SHP77 (cell line): ENCODE results near the gene DNHD1.
"Not testable (repeated sequence)": the region's sequence is repeated elsewhere in the genome, so short reads cannot be mapped to it uniquely, and the experiment has no call there.

Source experiments
- DNase-seq, 2 experiments: peaks; one replicate each; lab custom pipeline; 2025; lab: John Stamatoyannopoulos, UW

Gene DNHD1

DNA sequence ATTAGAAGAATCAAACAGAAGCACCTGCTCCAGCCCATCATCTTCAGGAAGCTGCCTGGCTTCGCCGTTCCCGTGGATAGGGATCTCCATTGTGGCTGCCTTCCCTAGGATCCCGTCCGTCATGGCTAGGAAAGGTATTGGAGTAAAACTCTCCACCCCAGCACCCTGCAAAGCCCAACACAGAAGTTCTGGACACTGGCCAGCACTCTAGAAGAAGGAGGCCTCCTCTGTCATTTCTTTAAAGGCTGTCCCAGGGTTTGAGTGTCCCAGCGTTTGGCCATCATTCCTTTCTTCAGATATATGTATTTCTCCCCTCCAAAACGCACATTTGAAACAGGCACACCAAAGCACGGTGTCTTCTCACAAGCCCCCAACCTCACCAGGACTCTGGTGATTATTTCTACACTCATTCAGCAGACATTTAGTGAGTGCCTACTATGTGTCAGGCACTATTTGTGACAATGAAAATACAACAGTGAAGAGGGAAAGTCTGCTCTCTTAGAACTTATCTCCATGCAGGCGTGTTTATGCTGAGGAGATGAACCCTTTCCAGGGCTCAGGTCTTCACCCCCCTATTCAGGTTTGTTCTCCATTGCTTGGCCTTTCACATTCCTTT lies 16.7 kb upstream of the DNHD1 start:
- no peak for DNase-seq

DNA sequence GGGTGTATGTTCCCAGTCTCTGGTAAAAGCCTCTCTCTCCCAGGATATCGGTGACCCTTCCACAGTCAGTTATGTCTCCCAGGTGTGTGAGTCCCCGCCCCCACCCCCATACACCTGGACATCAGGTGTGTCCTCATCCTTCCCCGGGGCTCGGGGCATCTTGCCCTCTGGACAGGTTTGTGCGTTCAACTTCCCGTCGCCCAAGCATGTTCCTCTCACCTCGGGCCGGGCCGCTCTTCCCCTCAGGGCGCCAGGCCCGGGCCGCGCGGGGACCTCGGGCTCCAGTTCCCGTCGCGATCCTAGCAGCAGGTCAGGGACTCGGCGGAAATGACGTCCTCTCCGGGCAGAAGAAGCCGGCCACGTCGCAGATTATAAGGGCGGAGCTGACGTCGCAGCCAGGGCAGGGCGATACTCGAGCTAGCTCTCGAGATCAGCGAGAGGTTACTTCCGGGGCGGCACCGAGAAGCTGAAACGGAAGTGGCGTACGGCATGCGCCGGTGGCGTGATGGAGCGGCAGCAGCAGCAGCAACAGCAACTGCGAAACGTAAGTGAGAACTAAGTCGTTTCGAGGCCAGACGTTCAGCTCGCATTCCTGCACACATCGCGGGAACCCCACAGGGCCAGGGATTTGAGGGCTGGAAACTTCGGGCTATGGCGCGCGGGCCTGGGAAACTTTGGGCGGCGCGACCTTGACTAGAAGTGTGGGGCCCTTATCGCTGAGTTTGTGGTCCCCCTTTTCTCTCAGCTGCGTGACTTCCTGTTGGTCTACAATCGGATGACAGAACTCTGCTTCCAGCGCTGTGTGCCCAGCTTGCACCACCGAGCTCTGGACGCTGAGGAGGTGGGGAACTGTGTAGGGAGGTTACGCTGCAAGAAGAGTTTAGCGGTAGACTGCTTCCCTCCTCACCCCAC lies 15.8 kb upstream of the DNHD1 start, which contains the start of the genes ARFIP2 and TIMM10B:
ARFIP2 (minus strand) TSS at position 320 of the 912 bp plus-strand sequence. CDS start 910 bp downstream, outside the sequence.
TIMM10B (plus strand) TSS at position 490 of the 912 bp plus-strand sequence; CDS start at position 506, 16 bp downstream.
- peak; percentile 82 to 92 for DNase-seq

DNA sequence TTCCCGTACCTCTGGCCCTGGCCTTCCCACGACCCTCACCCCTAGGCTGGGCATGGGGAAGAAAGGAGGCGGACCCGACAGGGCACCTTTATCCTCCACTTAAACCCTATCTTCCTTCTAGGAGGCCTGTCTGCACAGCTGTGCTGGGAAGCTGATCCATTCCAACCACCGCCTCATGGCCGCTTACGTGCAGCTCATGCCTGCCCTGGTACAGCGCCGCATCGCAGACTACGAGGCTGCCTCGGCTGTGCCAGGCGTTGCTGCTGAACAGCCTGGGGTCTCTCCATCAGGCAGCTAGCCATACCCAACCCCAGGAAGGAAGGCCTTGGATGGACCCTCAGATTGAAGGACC lies 15.2 kb upstream of the DNHD1 start:
- DNase-seq = no peak

DNA sequence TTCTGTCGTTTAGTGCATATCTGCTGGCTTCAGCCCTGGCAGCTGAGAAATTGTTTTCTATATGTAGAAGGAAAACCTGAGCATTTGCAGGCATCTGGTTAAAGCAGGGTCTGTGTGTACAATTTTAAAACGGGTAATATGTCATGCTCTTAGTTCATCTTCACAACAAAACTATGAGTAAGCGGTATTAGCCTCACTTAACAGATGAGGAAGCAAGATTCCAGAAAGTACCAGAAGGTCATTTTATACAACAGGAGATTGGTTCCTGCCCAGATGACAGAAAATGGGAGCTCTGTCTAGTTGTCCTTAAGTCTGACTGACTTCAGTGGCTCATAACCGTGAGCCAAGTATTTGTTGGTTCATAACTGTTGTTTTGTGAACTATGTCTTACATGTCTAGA lies 14.6 kb upstream of the DNHD1 start:
- DNase-seq = no peak

DNA sequence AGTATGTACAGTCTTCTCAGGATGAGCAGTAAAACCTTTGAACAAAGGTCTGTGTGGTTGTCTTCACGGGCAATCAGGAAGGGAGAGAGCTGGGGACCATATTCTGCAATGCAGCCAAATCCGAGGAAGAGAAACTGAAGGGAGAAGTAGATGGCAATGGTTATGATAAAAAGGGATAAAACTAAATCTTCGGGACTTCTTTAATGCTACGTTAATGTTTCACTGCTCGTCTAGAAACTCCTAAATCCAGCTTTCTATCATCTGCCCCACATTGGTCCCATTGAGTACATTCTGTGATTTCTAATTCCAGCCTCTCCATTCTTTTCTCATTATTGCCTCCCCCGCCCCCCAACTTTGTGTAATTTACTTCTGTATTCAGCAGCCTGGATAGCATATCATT lies 14.1 kb upstream of the DNHD1 start:
- DNase-seq = no peak

DNA sequence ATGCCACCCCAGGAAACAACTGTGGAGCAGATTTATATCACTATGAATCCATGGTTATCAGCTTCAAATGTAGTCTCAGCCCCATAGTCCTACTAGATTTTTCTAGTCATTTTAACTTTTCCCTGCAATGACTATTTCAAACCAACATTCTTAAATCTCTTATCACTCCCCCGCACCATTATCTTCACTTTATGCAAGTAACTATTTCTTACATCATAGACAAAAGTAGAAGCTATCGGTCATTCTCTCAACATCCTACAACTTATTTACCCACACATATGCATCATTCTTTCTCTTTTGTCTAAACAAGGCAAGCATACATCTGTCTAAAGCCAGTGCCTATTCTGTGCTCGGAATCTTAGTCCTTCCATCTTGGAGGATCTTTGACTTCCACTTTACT lies 11.4 kb upstream of the DNHD1 start:
- DNase-seq = no peak

DNA sequence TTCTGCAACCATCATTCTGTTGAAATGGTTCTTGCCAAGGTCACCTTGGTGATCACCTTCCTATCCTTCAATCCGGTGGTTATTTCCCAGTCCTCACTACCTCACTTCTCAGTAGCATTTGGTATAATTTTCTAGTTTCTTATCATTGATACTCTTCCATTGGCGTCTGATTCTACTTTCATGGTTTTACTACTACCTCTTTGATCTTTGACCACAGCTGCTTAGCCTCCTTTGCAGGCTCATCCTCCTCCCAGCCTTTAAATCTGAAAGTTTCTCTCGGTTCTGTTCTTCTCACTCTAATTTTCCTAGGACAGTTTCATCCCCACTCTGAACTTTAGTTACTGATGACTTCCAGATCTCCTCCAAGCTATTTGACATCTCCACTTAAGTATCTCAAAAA lies 10.8 kb upstream of the DNHD1 start:
- no peak for DNase-seq

DNA sequence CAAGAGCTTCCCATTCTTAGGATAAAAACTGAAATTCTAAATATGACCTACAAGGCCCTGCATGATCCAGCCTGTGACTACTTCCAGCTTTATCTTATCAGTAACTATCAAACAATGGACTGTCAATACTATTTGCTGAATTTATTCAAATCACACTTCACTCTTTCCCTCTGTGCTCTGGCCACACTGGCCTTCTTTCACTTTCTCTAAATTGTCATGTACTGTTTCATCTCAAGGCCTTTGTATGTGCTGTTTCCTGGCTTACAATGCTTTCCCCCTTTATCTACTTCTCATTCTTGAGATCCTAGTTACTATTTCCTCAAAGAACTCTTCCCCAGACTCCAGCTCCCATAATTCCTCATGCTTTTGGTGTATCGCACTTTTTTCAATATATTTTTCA lies 10.1 kb upstream of the DNHD1 start:
- no peak for DNase-seq

DNA sequence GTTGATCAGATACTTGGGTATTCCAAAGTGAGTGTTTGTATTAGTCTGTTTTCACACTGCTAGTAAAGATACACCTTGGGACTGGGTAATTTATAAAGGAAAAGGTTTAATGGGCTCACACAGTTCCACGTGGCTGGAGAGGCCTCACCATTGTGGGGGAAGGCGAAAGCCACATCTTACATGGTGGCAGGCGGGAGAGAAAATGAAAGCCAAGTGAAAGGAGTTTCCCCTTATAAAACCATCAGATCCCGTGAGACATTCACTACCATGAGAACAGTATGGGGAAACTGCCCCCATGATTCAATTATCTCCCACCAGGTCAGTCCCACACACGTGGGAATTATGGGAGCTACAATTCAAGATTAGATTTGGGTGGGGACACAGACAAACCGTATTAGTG lies 8.7 kb upstream of the DNHD1 start:
- DNase-seq = no peak

DNA sequence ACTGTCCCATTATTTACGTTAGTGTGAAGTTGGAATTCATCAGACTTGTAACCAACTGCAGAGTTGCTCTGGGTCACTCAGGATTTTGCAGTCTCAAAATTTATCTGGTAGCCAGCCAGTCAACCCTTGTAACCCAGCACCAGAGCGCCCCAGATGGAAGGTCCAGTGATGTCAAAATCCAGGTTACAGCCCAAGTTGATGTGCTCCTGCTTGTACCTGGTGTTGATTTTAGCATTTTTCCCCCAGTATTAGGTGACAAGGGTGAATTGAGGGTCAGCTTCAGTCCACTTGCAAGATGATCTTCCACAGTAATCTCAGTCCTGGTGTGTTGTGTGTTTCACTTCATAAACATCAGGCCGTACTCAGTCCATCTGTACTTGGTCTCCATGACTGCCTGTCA lies 8.3 kb upstream of the DNHD1 start:
- DNase-seq = no peak

DNA sequence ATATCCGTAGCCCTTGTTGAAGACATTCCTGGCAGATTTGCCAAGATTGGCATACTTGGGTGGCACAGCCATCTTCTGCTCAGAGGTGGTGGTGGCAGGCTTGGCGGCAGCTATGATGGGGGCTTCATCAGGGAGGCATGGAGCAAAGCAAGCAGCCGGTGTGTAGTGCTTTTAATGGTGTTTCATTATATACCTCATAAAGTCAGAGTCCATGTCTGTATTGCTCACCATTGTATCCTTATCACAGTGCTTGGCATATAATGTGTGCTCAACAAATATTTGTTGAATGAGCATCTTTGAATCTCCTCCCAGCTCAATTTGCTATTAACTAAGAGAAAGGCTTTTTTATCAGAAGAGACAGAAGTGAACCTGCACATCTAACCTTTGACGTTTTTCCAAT lies 7.8 kb upstream of the DNHD1 start:
- no peak for DNase-seq

DNA sequence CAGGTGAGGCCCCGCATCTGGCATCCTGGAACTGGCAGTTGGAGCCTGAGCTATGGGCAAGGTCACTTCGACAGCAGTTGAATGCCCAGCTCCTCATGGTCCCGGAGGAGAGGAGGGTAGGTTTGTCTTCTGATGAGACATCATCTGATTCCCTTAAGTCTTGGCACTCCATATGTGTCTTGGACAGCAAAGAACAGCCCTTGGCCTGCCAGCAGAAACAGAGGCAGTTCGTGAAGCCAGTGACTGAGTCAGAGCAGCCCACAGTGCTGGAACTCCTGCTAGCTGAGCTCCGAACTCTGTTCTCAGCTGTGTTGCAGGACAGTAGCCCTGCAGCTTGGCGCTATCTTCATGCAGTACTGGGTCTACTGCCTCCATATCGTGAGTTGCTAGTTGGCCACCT lies 1.0 kb downstream of the DNHD1 start:
- no peak for DNase-seq

DNA sequence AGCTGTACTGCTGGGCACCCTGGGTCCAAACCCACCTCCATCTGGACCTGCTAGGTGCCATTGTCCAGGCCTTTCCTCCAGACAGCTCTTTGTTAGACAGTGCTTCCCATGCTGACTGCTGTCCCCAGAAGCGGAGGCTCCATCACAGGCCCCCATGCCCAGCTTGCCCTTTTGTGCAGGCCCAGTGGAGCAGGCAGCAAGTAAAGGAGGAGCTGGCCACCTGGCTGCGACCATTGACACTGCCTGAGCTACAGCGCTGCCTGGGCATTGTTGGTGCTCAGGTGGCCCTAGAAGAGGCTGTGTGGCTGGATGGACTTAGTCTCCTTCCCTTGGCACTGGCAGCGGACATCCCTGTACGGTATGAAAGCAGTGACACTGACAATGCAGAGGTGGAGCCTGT lies 1.5 kb downstream of the DNHD1 start:
- DNase-seq = no peak

DNA sequence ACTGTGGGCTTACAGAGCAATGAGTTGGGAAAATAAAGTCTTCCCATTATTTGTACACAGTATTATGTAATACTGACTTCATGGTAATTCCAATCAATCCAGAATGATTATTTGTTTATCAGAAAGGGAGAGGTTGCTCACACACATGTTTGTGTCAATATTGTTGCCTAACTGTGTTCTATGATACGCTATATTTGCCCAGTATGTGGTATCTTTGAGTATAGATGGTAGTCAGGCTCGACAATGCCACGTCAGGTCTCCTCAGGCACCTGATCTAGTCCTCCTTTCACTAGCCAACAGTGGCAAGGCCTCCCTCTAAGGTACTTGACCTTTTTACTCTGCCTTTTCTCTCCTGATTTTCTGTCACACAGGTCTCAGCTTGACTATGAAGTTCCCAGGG lies 5.3 kb downstream of the DNHD1 start:
- no peak for DNase-seq

DNA sequence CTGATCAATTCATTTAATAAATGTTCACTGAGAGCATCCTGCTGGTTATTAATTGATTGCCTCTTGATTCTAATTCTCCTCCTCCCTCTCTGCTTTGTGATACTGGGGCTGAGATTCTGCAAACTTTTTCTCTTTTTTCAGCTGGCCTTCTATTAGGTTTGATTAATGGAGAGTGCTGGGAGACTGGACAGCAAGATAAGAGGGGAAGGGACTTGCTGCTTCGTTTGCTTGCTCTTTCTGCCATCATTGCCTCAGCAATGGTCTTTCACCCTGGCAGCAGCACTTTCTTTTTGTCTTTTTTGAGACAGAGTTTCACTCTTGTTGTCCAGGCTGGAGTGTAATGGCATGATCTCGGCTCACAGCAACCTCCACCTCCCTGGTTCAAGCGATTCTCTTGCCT lies 7.1 kb downstream of the DNHD1 start:
- DNase-seq = no peak

DNA sequence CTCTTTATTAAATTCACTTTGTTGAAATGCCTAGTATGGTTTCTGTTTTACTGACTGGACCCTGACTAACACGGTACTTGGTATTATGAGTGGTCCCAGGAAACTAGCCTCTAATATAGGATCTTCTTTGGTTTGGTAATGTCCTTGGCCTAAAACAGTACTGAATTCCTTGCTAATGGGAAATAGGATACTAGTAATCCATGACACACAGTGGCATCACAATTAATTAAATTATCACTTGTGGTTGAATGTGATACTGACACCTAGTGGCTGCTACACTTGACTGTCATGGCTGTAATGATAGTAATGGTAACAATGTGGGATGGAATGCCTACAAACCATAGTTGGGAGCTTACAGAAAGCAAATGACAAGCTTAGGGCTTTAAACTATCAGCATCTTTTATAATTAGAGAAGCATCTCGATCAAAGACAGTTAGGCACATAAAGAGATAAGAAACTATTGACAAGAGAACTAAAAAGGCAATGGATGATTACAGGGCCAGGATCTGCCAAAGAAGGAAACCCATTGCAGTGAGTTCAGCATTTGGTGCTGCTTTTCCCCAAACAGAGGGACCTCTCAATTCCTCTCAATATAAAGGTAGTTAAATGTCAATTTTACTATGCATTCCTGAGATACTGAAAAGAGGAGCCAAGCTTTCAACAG lies 8.6 kb downstream of the DNHD1 start:
- DNase-seq = peak; percentile 1

DNA sequence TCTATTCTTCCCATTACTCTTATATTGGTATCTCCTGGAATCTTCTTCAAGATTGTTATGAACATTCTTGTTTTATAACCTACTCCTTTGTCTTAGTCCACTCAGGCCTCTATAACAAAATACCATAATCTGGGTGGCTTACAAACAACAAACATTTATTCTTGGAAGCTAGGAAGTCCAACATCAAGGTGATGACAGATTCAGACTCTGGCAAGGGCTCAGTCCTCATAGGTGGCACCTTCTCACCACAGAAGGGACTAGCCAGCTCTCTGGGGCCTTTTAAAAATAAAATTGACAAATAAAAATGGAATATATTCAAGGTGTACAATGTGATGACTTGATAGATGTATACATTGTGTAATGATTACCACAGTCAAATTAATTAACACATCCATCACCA lies 19.8 kb downstream of the DNHD1 start:
- no peak for DNase-seq

DNA sequence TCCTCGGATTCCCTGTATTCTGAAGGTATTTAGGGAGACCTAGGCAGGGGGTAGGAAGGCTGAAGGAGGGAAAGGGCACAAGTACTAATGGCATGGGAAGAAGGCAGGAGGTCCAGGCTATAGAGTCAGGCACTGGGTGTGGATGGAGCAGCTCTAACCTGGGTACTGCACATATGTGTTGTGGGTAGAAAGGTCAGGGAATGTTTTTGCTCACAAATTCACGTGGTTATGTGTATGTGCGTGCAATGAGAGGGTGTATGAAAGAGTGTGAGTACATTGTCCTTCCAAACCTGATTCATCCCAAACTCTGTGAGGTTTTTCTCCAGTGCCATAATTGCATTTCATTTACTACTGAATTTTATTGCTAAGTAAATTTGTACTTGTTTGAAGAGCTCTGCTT lies 23.2 kb downstream of the DNHD1 start:
- no peak for DNase-seq

DNA sequence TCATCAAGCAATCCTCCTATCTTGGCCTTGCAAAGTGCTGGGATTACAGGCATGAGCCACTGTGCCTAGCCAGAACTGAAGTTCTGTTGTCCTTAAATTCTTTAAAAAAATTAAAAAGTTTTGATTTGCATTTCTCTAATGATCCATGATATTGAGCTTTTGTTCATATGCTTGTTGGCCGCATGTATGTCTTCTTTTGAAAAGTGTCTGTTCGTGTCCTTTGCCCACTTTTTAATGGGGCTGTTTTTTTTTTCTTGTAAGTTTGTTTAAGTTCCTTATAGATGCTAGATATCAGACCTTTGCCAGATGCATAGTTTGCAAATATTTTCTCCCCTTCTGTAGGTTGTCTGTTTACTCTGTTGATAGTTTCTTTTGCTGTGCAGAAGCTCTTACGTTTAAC lies 24.9 kb downstream of the DNHD1 start:
- DNase-seq = not testable (repeated sequence)

DNA sequence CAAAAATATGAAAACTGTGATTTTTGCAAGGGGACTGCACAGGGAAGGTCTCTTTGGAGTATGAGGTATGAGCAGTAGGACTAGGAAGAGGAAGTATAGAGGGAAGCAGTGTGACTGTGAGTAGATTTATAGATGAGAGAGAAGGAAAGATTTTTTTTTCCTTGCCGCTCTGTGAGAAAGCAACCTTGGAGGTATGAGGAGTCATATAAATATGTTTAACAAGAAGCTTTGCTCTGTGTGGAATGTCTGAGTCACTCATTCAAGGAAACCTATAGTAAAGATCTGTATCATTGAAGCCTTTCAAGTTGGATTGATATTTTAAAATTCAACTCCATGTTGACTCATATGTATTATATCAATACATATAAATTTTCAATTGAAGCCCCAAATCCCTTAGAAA lies 26.2 kb downstream of the DNHD1 start:
- no peak for DNase-seq

DNA sequence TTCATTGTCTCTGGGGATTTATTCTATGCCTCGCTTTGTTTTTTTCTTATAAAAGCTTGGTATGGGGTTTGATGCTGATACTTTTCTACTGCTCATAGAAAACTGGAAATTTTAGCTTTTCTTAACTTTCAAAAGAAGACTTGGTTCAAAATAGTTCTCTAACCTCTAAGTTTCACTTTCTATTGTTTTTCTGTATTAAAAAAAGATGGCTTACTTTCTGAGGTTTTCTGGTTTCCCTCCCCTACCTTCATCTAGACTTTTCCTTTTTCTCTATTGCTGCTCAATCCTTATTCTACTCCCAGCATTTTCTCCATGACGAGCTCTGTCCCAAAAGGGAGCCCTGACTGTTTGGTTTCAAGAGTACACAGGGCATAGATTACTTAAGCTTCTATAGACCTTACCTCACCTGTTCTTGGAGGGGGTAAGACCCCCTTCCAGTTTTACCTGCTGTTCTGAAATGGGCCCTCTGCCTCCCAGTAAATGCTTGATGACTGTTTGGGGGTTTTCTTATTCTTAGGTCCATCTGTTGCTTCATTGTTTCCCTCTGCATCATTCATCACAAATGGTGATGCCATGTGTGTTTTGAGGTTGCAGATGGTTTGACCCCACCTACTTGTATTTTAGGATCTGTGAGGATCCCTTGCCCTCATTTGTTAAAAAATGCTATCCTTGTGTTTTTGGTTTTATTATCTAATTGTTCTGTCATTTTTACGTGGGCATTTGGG lies 29.5 kb downstream of the DNHD1 start:
- no peak for DNase-seq

DNA sequence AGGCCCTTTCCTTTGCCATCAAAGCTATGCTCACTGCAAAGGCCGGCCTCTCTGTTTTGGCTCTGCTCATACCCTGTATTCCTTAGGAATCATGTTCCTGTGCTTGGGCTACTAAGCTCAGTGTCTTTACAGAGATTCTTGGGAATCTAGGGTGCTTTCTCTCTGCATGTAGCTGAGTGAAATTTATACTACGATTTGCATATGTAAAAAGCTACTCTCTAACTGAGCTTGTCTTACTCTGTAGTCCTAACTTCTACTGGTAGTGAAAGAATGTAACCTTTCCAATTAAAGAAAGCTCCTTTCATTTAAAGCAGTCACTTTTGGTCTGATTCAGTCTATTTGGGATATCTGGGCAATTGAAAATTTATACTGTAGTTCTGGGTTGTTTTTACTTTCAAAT lies 32.2 kb downstream of the DNHD1 start:
- DNase-seq = no peak
